Panc1 (cell line): Measurements from ENCODE around the gene CETN1. TPM values are rescaled to one million over a fixed set of nuclear protein-coding genes. Genes with fewer than 3 reads are reported as not detected.

Experiments used
- ATAC-seq: fragments of 200-7000 bp; cut with Tn5 transposase; 2 replicates; pipeline ENCODE4 v1.9.1; 2020; ENCODE audit warnings: mild to moderate bottlenecking, moderate library complexity
- BruUV-seq: library from RNA; stranded (reverse); fragments of 400-500 nt; replicated peaks from 2 replicates; lab custom pipeline; 2021; lab: Mats Ljungman, UMichigan
- CTCF ChIA-PET: fragments of 300-600 bp; sonication (Branson Sonifier 250); formaldehyde crosslinking; loops from one replicate; lab custom pipeline; 2022; ENCODE audit warnings: antibody characterized with exemption; lab: Charles Lee
- POLR2A ChIA-PET: fragments of 300-600 bp; sonication (Branson Sonifier 250); formaldehyde crosslinking; loops from one replicate; lab custom pipeline; 2022; ENCODE audit warnings: antibody characterized with exemption; lab: Charles Lee
- DNase-seq: peaks from one replicate; pipeline ENCODE4 v3.0.0-alpha.2; 2010; ENCODE audit warnings: low read depth, low spot score
- H3K27ac ChIP-seq: 2 replicates; pipeline ENCODE4 v1.5.1; 2011; ENCODE audit warnings: mild to moderate bottlenecking, low read length, inconsistent platforms
- H3K27me3 ChIP-seq: fragments of 200-500 bp; sonication (Bioruptor generic); 2 replicates; pipeline ENCODE4 v1.6.0; 2014; ENCODE audit warnings: low read length, inconsistent platforms; ENCODE audit not compliant: control insufficient read depth, insufficient read depth
- H3K36me3 ChIP-seq: fragments of 200-500 bp; sonication (Bioruptor generic); 2 replicates; pipeline ENCODE4 v1.5.1; 2014; ENCODE audit warnings: inconsistent platforms, mild to moderate bottlenecking, low read length, moderate library complexity; ENCODE audit not compliant: control insufficient read depth, insufficient read depth
- H3K4me1 ChIP-seq: 2 replicates; pipeline ENCODE4 v1.5.1; 2011; ENCODE audit warnings: inconsistent platforms, mild to moderate bottlenecking, low read length, moderate library complexity; ENCODE audit not compliant: control insufficient read depth, insufficient read depth
- H3K4me3 ChIP-seq, 2 experiments: 2 replicates each; pipeline ENCODE4 v1.5.1; 2011 to 2012; ENCODE audit warnings: low read depth in 2 of 2, low read length in 2 of 2, mild to moderate bottlenecking in 2 of 2, inconsistent platforms in 1 of 2, moderate library complexity in 1 of 2
- H3K9me3 ChIP-seq: fragments of 200-500 bp; sonication (Bioruptor generic); 2 replicates; pipeline ENCODE4 v1.5.1; 2014; ENCODE audit warnings: low read depth, mild to moderate bottlenecking, inconsistent platforms, low read length, moderate library complexity; ENCODE audit not compliant: control insufficient read depth, insufficient read depth
- CTCF ChIP-seq: fragments of 450-650 bp; IDR thresholded peaks from 2 replicates; pipeline ENCODE4 v1.5.1; 2017; ENCODE audit warnings: mild to moderate bottlenecking
- POLR2AphosphoS5 ChIP-seq: IDR thresholded peaks from 2 replicates; pipeline ENCODE4 v1.6.1; 2012; ENCODE audit warnings: mild to moderate bottlenecking, low read depth, low read length, moderate library complexity
- SIN3A ChIP-seq: IDR thresholded peaks from 2 replicates; pipeline ENCODE4 v1.6.1; 2012; ENCODE audit warnings: low read depth, mild to moderate bottlenecking, low read length, moderate library complexity, borderline replicate concordance; ENCODE audit not compliant: insufficient read depth
- TCF7L2 ChIP-seq: IDR thresholded peaks from 2 replicates; pipeline ENCODE4 v1.6.1; 2011; ENCODE audit warnings: mild to moderate bottlenecking, low read depth, low read length, inconsistent platforms
- in situ Hi-C: cut with HindIII; loops from 2 replicates; pipeline ENCODE4 v1.10.0; 2016; ENCODE audit warnings: low sequenced_read_pairs, low pct_unique_long_range_greater_than_20kb
- intact Hi-C: fragments of 100-400 bp; cut with micrococcal nuclease; formaldehyde crosslinking; loops from one replicate; pipeline ENCODE4 v1.10.0; 2022; ENCODE audit not compliant: unreplicated experiment
- total RNA-seq: library from RNA; stranded (reverse); gene quantifications from one replicate; pipeline ENCODE4 v1.2.1, GENCODE V29; 2021; ENCODE audit not compliant: unreplicated experiment
- TF ChIP-seq, protein P1 (sequence below), 2 experiments: IDR thresholded peaks; 2 replicates each; pipeline ENCODE4 v1.6.1; 2011 to 2012; ENCODE audit warnings: low read depth in 2 of 2, control low read depth in 1 of 2, low read length in 1 of 2, mild to moderate bottlenecking in 1 of 2, moderate library complexity in 1 of 2; ENCODE audit not compliant: insufficient read depth in 1 of 2

Gene CETN1
- total RNA-seq, 1 experiment from 2014 or later: not detected

DNA sequence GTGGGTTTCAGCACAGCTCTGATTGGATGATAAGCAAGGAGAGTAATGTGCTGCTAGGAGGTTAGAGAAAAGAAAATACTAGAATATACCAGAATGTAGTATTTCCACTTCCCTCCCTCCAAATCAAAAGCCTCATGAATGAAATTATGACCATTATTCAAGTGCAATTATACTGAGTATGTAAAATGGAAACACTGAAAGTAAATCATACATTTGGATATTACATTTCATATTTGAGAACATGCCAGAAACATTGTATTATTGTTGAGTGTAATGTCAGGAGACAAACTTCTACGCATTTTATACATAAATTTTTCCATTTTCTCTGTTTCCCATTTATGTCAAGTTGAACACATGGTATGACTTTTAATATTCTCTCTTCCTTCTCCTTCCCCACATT lies 942 bp upstream of the CETN1 start:
- H3K4me1 ChIP-seq: no peaks in the 10 kb centered on the region
- peaks cover 2% of the 10 kb centered on the region for H3K27me3 ChIP-seq
- BruUV-seq: no TSS peak
- ATAC-seq (no peak), DNase-seq (no peak)
- TF ChIP-seq POLR2AphosphoS5 (no peak), SIN3A (no peak), CTCF (no peak), TCF7L2 (no peak)
- TF ChIP-seq, protein P1, sequence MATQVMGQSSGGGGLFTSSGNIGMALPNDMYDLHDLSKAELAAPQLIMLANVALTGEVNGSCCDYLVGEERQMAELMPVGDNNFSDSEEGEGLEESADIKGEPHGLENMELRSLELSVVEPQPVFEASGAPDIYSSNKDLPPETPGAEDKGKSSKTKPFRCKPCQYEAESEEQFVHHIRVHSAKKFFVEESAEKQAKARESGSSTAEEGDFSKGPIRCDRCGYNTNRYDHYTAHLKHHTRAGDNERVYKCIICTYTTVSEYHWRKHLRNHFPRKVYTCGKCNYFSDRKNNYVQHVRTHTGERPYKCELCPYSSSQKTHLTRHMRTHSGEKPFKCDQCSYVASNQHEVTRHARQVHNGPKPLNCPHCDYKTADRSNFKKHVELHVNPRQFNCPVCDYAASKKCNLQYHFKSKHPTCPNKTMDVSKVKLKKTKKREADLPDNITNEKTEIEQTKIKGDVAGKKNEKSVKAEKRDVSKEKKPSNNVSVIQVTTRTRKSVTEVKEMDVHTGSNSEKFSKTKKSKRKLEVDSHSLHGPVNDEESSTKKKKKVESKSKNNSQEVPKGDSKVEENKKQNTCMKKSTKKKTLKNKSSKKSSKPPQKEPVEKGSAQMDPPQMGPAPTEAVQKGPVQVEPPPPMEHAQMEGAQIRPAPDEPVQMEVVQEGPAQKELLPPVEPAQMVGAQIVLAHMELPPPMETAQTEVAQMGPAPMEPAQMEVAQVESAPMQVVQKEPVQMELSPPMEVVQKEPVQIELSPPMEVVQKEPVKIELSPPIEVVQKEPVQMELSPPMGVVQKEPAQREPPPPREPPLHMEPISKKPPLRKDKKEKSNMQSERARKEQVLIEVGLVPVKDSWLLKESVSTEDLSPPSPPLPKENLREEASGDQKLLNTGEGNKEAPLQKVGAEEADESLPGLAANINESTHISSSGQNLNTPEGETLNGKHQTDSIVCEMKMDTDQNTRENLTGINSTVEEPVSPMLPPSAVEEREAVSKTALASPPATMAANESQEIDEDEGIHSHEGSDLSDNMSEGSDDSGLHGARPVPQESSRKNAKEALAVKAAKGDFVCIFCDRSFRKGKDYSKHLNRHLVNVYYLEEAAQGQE (IDR thresholded peaks at IDR 0.05; ENCODE audit: insufficient read depth in 1 of 2, low read depth in 2 of 2, low read length in 1 of 2): no peak
- ChIA-PET CTCF (no interaction called here), POLR2A (no interaction called here)
- H3K9me3 ChIP-seq: no peaks in the 10 kb centered on the region
- no peak overlapping the region for H3K27ac ChIP-seq
- in situ Hi-C loops: no loop called here
- no peak overlapping the region for H3K4me3 ChIP-seq
- H3K36me3 ChIP-seq: no peaks in the 10 kb centered on the region
- intact Hi-C loops: no loop called here

- CTCF ChIA-PET: no interaction called here
- Histone ChIP-seq H3K27ac (no peak overlapping the region), H3K27me3 (peaks cover 2% of the 10 kb centered on the region; the same call in 1 of the 2 replicates), H3K36me3 (no peaks in the 10 kb centered on the region), H3K9me3 (no peaks in the 10 kb centered on the region), H3K4me3 (no peak overlapping the region), H3K4me1 (no peaks in the 10 kb centered on the region)
- in situ Hi-C loops (no loop called here), intact Hi-C loops (no loop called here)
- no TSS peak for BruUV-seq
- no peak for TF ChIP-seq POLR2AphosphoS5
- no peak for ATAC-seq
- no peak for DNase-seq
- POLR2A ChIA-PET: no interaction called here
Observed at GRCh38 chr18:581096-581495, 916 bp downstream of the CETN1 start.

DNA sequence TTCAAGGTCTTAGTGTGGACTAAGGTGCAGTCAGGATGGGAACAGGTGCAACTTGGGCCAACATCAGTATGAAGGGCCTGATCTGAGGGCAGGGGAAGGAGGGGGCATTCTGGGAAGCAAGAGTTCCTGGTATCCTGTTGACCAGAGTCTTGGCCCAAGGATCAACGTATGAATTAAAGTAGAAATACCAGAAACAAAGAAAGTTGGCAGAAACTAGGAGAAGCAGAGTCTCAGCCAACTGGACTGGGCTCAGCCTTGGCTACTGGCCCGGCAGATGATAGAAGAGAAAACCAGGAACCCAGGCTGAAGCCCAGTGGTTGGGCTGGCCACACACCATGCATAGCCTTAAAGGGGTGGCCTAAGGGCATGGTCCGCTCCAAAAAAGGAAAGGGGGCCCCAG lies 2.3 kb downstream of the CETN1 start:
- no TSS peak for BruUV-seq
- no peak overlapping the region for H3K27ac ChIP-seq
- H3K4me3 ChIP-seq: no peak overlapping the region
- ChIA-PET POLR2A (no interaction called here), CTCF (no interaction called here)
- intact Hi-C loops: no loop called here
- TF ChIP-seq, protein P1 (IDR thresholded peaks at IDR 0.05; ENCODE audit: insufficient read depth in 1 of 2, low read depth in 2 of 2, low read length in 1 of 2): no peak
- TF ChIP-seq CTCF (no peak), TCF7L2 (no peak), POLR2AphosphoS5 (no peak), SIN3A (no peak)
- H3K36me3 ChIP-seq: no peaks in the 10 kb centered on the region
- no peaks in the 10 kb centered on the region for H3K4me1 ChIP-seq
- no peak for DNase-seq
- in situ Hi-C loops: no loop called here
- no peak for ATAC-seq
- H3K27me3 ChIP-seq: peaks cover 2% of the 10 kb centered on the region; the same call in 1 of the 2 replicates
- H3K9me3 ChIP-seq: no peaks in the 10 kb centered on the region
